Right lobe of liver (tissue), 6 donors: ENCODE data around the gene UBE2O. TPM values are rescaled to one million over a fixed set of nuclear protein-coding genes. Genes with fewer than 3 reads are reported as not detected.
"Not testable (repeated sequence)": the region's sequence is repeated elsewhere in the genome, so short reads cannot be mapped to it uniquely, and the experiment has no call there.

Experiments used
- ATAC-seq, 4 donors: fragments of 200-7000 bp; cut with Tn5 transposase; one replicate each; pipeline ENCODE4 v1.9.1; 2020; ENCODE audit warnings: mild to moderate bottlenecking in 4 of 4, moderate library complexity in 4 of 4
- DNase-seq, 3 donors: peaks; one replicate each; pipeline ENCODE4 v3.0.0-alpha.2; 2020
- H3K27ac ChIP-seq, 3 donors: fragments of 200-600 bp; one replicate each; pipeline ENCODE4 v1.8.0; 2022
- H3K27me3 ChIP-seq, 2 donors: fragments of 200-600 bp; one replicate each; pipeline ENCODE4 v1.8.0; 2022
- H3K36me3 ChIP-seq, 4 donors: fragments of 200-600 bp; sonication (generic) in 1 of 4; one replicate each; pipeline versions ENCODE4 v1.5.1 to v1.8.0; 2017 to 2022; ENCODE audit warnings: control low read depth in 1 of 4
- H3K4me1 ChIP-seq, 4 donors: fragments of 200-600 bp; sonication (generic) in 1 of 4; one replicate each; pipeline versions ENCODE4 v1.5.1 to v1.8.0; 2017 to 2022; ENCODE audit warnings: control low read depth in 1 of 4
- H3K4me3 ChIP-seq, 3 donors: fragments of 200-600 bp; one replicate each; pipeline ENCODE4 v1.8.0; 2022
- H3K9me3 ChIP-seq, 4 donors: fragments of 200-600 bp; sonication (generic) in 1 of 4; one replicate each; pipeline versions ENCODE4 v1.5.1 to v1.8.0; 2017 to 2022; ENCODE audit warnings: control low read depth in 1 of 4
- POLR2A ChIP-seq: fragments of 450-650 bp; IDR thresholded peaks from one replicate; pipeline ENCODE4 v1.6.1; 2017; ENCODE audit warnings: antibody characterized with exemption, mild to moderate bottlenecking
- WGBS: methylation state at CpG from one replicate; pipeline ENCODE4 v1.1.6; 2018; ENCODE audit warnings: low coverage, low lambda C conversion rate; ENCODE audit not compliant: insufficient coverage; ENCODE audit errors: missing lambda C conversion rate; 5-methylcytosine and 5-hydroxymethylcytosine counted together
- intact Hi-C, 2 donors: fragments of 100-400 bp; cut with DNase I; formaldehyde crosslinking; loops; one replicate each; pipeline versions ENCODE4 v1.11.2 to v1.14.1; 2022
- total RNA-seq, 6 experiments: library from RNA; depleted of rRNA in 2 of 6; stranded (reverse); fragments of >200 nt in 2 of 6; fragmentation: NEBNext Ultra II Directional in 3 of 6; extraction: Animal tissue kit (Norgen Biotek cat#: 25700) in 3 of 6; gene quantifications; one replicate each; pipeline versions ENCODE4 v1.1.0 to v1.2.4, GENCODE V29; 2016 to 2023
- TF ChIP-seq, protein P1 (sequence below), 4 donors: fragments of 200-600 bp in 3 of 4; fragments of 450-650 bp in 1 of 4; IDR thresholded peaks; one replicate each; pipeline versions ENCODE4 v1.5.1 to v1.8.0; 2016 to 2022; ENCODE audit warnings: antibody characterized with exemption in 4 of 4, mild to moderate bottlenecking in 2 of 4
- donor health status: DM: no; HTN: yes; CAD: no.
- donor health status: DM: no; HTN: no; CAD: no.
- donor health status: DM: no; HTN: no; CAD: no.
- donor health status: DM: no; HTN: yes; CAD: no.
- donor health status: DM: no; HTN: yes; CAD: no.

Gene UBE2O
- total RNA-seq, 6 experiments from 2014 or later: 10.0 to 12.9 (median 12.0) TPM

GRCh38 chr17:76363107-76363842 lies 89.7 kb downstream of the UBE2O start:
- no peaks in the 10 kb centered on the region for H3K9me3 ChIP-seq
- DNase-seq (no peak), ATAC-seq (no peak)
- no peaks in the 10 kb centered on the region for H3K36me3 ChIP-seq
- H3K27me3 ChIP-seq: no peaks in the 10 kb centered on the region
- no peak overlapping the region for H3K4me3 ChIP-seq
- intact Hi-C loops: no loop called here
- no peak overlapping the region for H3K27ac ChIP-seq
- TF ChIP-seq, protein P1, sequence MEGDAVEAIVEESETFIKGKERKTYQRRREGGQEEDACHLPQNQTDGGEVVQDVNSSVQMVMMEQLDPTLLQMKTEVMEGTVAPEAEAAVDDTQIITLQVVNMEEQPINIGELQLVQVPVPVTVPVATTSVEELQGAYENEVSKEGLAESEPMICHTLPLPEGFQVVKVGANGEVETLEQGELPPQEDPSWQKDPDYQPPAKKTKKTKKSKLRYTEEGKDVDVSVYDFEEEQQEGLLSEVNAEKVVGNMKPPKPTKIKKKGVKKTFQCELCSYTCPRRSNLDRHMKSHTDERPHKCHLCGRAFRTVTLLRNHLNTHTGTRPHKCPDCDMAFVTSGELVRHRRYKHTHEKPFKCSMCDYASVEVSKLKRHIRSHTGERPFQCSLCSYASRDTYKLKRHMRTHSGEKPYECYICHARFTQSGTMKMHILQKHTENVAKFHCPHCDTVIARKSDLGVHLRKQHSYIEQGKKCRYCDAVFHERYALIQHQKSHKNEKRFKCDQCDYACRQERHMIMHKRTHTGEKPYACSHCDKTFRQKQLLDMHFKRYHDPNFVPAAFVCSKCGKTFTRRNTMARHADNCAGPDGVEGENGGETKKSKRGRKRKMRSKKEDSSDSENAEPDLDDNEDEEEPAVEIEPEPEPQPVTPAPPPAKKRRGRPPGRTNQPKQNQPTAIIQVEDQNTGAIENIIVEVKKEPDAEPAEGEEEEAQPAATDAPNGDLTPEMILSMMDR (IDR thresholded peaks at IDR 0.05): no peak
- TF ChIP-seq POLR2A: no peak
- 83% methylated on average over 10 of the region's 11 CpGs for WGBS
- H3K4me1 ChIP-seq: no peaks in the 10 kb centered on the region

- no peaks in the 10 kb centered on the region for H3K9me3 ChIP-seq
- WGBS: 50% methylated on average over 1 of the region's 2 CpGs
- no peak overlapping the region for H3K4me3 ChIP-seq
- H3K27ac ChIP-seq: no peak overlapping the region
- ATAC-seq (no peak), DNase-seq (no peak)
- H3K27me3 ChIP-seq: no peaks in the 10 kb centered on the region
- no peaks in the 10 kb centered on the region for H3K4me1 ChIP-seq
- TF ChIP-seq, protein P1 (IDR thresholded peaks at IDR 0.05): no peak
- no peak for TF ChIP-seq POLR2A
- intact Hi-C loops: no loop called here
- no peaks in the 10 kb centered on the region for H3K36me3 ChIP-seq
Observed at GRCh38 chr17:76360461-76360860, 92.5 kb downstream of the UBE2O start.

DNA sequence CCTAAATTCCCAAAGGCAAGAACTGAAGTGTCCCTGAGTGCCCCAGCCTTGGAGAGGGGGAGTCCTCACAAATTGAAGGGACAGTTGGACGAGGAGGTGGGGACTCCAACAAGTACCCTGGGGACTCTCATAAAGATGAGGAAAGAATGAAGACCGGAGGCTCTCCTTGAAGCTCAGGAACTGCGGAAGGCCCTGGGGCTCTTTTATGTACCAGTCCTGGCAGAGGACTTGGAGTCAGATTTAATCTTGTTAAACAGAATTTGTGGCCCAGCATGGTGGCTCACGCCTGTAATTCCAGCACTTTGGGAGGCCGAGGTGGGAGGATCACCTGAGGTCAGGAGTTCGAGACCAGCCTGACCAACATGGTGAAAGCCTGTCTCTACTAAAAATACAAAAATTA lies 93.2 kb downstream of the UBE2O start:
- H3K4me1 ChIP-seq, H3K4me3 ChIP-seq, intact Hi-C loops, DNase-seq, H3K9me3 ChIP-seq, H3K27ac ChIP-seq, H3K27me3 ChIP-seq, ATAC-seq, H3K36me3 ChIP-seq: not testable (repeated sequence)
- WGBS: 75% methylated on average over 5 of the region's 6 CpGs

DNA sequence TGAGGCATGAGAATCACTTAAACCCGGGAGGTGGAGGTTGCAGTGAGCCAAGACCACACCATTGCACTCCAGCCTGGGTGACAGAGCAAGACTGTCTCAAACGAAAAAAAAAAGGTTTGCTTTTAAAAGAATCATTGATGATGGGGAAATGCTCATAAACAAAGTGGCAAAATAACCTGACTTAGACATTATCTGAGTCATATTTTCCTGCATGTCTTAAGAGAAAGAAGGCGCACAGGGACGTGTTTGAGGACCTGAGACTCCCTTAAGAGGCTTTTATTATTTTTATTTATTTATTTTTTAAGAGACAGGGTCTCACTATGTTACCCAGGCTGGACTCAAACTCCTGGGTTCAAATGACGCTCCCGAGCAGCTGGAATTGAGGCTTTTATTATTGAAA lies 93.6 kb downstream of the UBE2O start:
- WGBS: 80% methylated on average over 6 of the region's 6 CpGs
- peaks cover 0 to 5% (median 0%) of the 10 kb centered on the region in 4 donors for H3K4me1 ChIP-seq
- no peak for TF ChIP-seq POLR2A
- TF ChIP-seq, protein P1 (IDR thresholded peaks at IDR 0.05): no peak

DNA sequence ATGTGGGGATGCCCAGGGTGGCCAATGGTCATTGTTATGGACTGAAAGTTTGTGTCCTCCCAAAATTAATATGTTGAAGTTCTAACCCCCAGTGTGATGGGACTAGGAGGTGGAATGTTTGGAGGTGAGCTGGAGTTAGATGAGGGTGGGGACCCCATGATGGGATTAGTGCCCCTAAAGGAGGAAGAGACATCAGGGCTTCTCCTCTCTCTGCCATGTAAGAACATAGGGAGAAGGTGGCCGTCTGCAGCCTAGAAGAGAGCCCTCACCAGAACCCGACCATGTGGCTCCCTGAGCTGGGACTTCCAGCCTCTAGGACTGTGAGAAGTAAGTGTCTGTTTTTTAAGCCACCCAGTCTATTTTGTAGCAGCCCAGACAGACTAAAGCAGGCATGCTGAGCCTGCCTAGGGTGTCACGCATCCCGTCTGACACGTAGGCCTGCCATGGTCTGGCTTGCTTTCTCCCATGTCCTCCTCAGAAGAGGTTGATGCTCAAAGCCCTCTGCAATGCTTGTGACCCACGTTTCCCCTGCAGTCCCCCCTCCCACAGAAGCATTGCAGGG lies 95.3 kb downstream of the UBE2O start:
- H3K27me3 ChIP-seq: no peaks in the 10 kb centered on the region
- H3K9me3 ChIP-seq: no peaks in the 10 kb centered on the region
- peaks cover 0 to 8% (median 0%) of the 10 kb centered on the region in 4 donors for H3K4me1 ChIP-seq
- no peak overlapping the region for H3K27ac ChIP-seq
- ATAC-seq (no peak), DNase-seq (no peak)
- H3K4me3 ChIP-seq: no peak overlapping the region
- WGBS: 80% methylated on average over 2 of the region's 6 CpGs
- intact Hi-C loops: no loop called here
- TF ChIP-seq, protein P1 (IDR thresholded peaks at IDR 0.05): no peak
- TF ChIP-seq POLR2A: no peak
- H3K36me3 ChIP-seq: no peaks in the 10 kb centered on the region

More for the DNA sequence above, 93.6 kb downstream of the UBE2O start:
- no peaks in the 10 kb centered on the region for H3K27me3 ChIP-seq
- H3K9me3 ChIP-seq: no peaks in the 10 kb centered on the region
- no peaks in the 10 kb centered on the region for H3K36me3 ChIP-seq
- no peak for DNase-seq
- no peak for ATAC-seq
- no peak overlapping the region for H3K27ac ChIP-seq
- no peak overlapping the region for H3K4me3 ChIP-seq
- intact Hi-C loops: no loop called here
